Spleen (tissue), 11 donors: ENCODE results near the gene RCAN3. TPM values are rescaled to one million over a fixed set of nuclear protein-coding genes. Genes with fewer than 3 reads are reported as not detected.

Experiments
- DNase-seq: peaks from one replicate; pipeline ENCODE4 v3.0.0-alpha.2; 2020
- H3K27ac ChIP-seq, 8 donors: fragments of 200-600 bp; sonication (generic) in 7 of 8; 1 replicate in 4 of 8; 2 replicates in 4 of 8; pipeline versions ENCODE4 v1.5.0 to v1.8.0; 2016 to 2021; ENCODE audit warnings: inconsistent platforms in 4 of 8, mild to moderate bottlenecking in 4 of 8, moderate library complexity in 1 of 8
- H3K27me3 ChIP-seq, 7 donors: fragments of 200-600 bp; sonication (generic) in 6 of 7; replicated peaks in 1 of 7; 1 replicate in 4 of 7; 2 replicates in 3 of 7; pipeline versions ENCODE4 v1.5.0 to v1.8.0; 2016 to 2021; ENCODE audit warnings: inconsistent platforms in 3 of 7, mild to moderate bottlenecking in 1 of 7
- H3K36me3 ChIP-seq, 6 donors: fragments of 200-600 bp; sonication (generic) in 5 of 6; 1 replicate in 4 of 6; 2 replicates in 2 of 6; pipeline versions ENCODE4 v1.5.0 to v1.8.0; 2016 to 2021; ENCODE audit warnings: inconsistent platforms in 2 of 6
- H3K4me1 ChIP-seq, 6 donors: fragments of 200-600 bp; sonication (generic) in 5 of 6; 1 replicate in 3 of 6; 2 replicates in 3 of 6; pipeline versions ENCODE4 v1.5.0 to v1.8.0; 2016 to 2021; ENCODE audit warnings: inconsistent platforms in 3 of 6
- H3K4me3 ChIP-seq, 8 donors: fragments of 200-600 bp; sonication (generic) in 7 of 8; 1 replicate in 4 of 8; 2 replicates in 4 of 8; pipeline versions ENCODE4 v1.5.0 to v1.8.0; 2016 to 2021; ENCODE audit warnings: inconsistent platforms in 4 of 8, mild to moderate bottlenecking in 4 of 8, moderate library complexity in 2 of 8
- H3K9me3 ChIP-seq, 8 donors: fragments of 200-600 bp; sonication (generic) in 7 of 8; 1 replicate in 4 of 8; 2 replicates in 4 of 8; pipeline versions ENCODE4 v1.5.0 to v1.8.0; 2016 to 2021; ENCODE audit warnings: inconsistent platforms in 4 of 8
- CTCF ChIP-seq, 11 experiments: fragments of 200-600 bp in 7 of 11; fragments of 450-650 bp in 4 of 11; sonication (generic) in 4 of 11; IDR thresholded peaks in 8 of 11; conservative IDR thresholded peaks in 3 of 11; 1 replicate in 7 of 11; 2 replicates in 4 of 11; pipeline versions ENCODE4 v1.4.0 to v1.8.0; 2016 to 2021; ENCODE audit warnings: antibody characterized with exemption in 11 of 11, inconsistent platforms in 4 of 11, mild to moderate bottlenecking in 1 of 11
- POLR2A ChIP-seq, 3 donors: fragments of 450-650 bp; IDR thresholded peaks; one replicate each; pipeline ENCODE4 v1.5.1; 2017; ENCODE audit warnings: antibody characterized with exemption in 3 of 3, mild to moderate bottlenecking in 1 of 3
- POLR2AphosphoS5 ChIP-seq, 3 donors: sonication (generic); formaldehyde crosslinking; IDR thresholded peaks; one replicate each; pipeline ENCODE4 v1.5.1; 2017; ENCODE audit warnings: antibody characterized with exemption in 3 of 3
- WGBS, 5 donors: extraction: QIAGEN DNeasy Blood & Tissue Kit in 3 of 5; methylation state at CpG; one replicate each; pipeline versions ENCODE4 v1.1.5 to v1.1.7; 2013 to 2018; 5-methylcytosine and 5-hydroxymethylcytosine counted together
- intact Hi-C: fragments of 100-400 bp; cut with DNase I; formaldehyde crosslinking; loops from one replicate; pipeline ENCODE4 v1.15.0; 2023; ENCODE audit warnings: low total_unique reads
- polyA plus RNA-seq, 3 donors: library from polyadenylated mRNA; stranded (reverse); fragments of 200-250 nt; gene quantifications; one replicate each; pipeline ENCODE4 v1.2.1, GENCODE V29; 2013
- total RNA-seq, 7 donors: library from RNA; depleted of rRNA in 3 of 7; stranded (reverse); fragments of >200 nt in 3 of 7; fragmentation: NEBNext Ultra II Directional in 4 of 7; extraction: Animal tissue kit (Norgen Biotek cat#: 25700) in 4 of 7; gene quantifications; one replicate each; pipeline versions ENCODE4 v1.1.0 to v1.2.1, GENCODE V29; 2016 to 2021
- donor health status: healthy with polysubstance abuse.
- donor health status: DM: no; HTN: no; CAD: no; lungs with moderate emphysema.
- donor health status: DM: no; HTN: no; CAD: no.
- donor health status: Bipolar disorder and iron deficiency.
- donor health status: healthy.
- donor health status: DM: no; HTN: no; CAD: no.
- donor health status: DM: yes; HTN: yes; CAD: no.

RCAN3 gene
- total and polyA plus RNA-seq, 10 donors: 6.1 to 21.7 (median 16.5) TPM

- Histone ChIP-seq H3K27ac (peak overlapping the region in 4 of 8 donors; percentile 34 to 94 (median 90)), H3K4me3 (no peak overlapping the region), H3K9me3 (no peaks in the 10 kb centered on the region), H3K36me3 (no peaks in the 10 kb centered on the region), H3K27me3 (peaks cover 0 to 52% (median 0%) of the 10 kb centered on the region in 7 donors), H3K4me1 (peaks cover 12 to 46% (median 30%) of the 10 kb centered on the region in 6 donors)
- no peak for DNase-seq
- intact Hi-C loops: no loop called here
- WGBS, 5 donors: 84 to 93% (median 89%) methylated on average over 5 of the region's 5 CpGs
- TF ChIP-seq POLR2A (IDR thresholded peaks at IDR 0.05) (no peak), CTCF (IDR thresholded peaks at IDR 0.05 in 8 of 11, conservative IDR thresholded peaks at IDR 0.05 in 3 of 11) (no peak)
These were observed 2.1 kb upstream of the RCAN3 start for GRCh38 chr1:24500448-24501048.

- Histone ChIP-seq H3K9me3 (no peaks in the 10 kb centered on the region), H3K36me3 (no peaks in the 10 kb centered on the region), H3K4me3 (peak overlapping the region; percentile 57 to 87 (median 64)), H3K27ac (peak overlapping the region; percentile 77 to 95 (median 89)), H3K27me3 (peaks cover 0 to 48% (median 0%) of the 10 kb centered on the region in 7 donors), H3K4me1 (peaks cover 18 to 55% (median 33%) of the 10 kb centered on the region in 6 donors)
- intact Hi-C loops: no loop called here
- TF ChIP-seq POLR2A (IDR thresholded peaks at IDR 0.05): no peak
- DNase-seq: peak; percentile 85
- 43 to 48% (median 47%) methylated on average over 16 of the region's 16 CpGs for WGBS, 5 donors
These were observed 1.1 kb upstream of the RCAN3 start for GRCh38 chr1:24501371-24502064.

GRCh38 chr1:24502065-24502708 is 449 bp upstream of the RCAN3 start:
- Histone ChIP-seq H3K4me1 (peaks cover 18 to 60% (median 34%) of the 10 kb centered on the region in 6 donors), H3K27me3 (peaks cover 0 to 48% (median 0%) of the 10 kb centered on the region in 7 donors), H3K27ac (peak overlapping the region; percentile 77 to 95 (median 89)), H3K9me3 (no peaks in the 10 kb centered on the region), H3K4me3 (peak overlapping the region; percentile 57 to 87 (median 64)), H3K36me3 (no peaks in the 10 kb centered on the region)
- 0 to 2% (median 1%) methylated on average over 34 to 39 of the region's 39 CpGs for WGBS, 5 donors
- intact Hi-C loops: no loop called here
- no peak for TF ChIP-seq POLR2A (IDR thresholded peaks at IDR 0.05)
- peak; percentile 65 to 79 (median 73) for TF ChIP-seq POLR2AphosphoS5 (IDR thresholded peaks at IDR 0.05)
- no peak for TF ChIP-seq CTCF (IDR thresholded peaks at IDR 0.05 in 8 of 11, conservative IDR thresholded peaks at IDR 0.05 in 3 of 11)
- peak; percentile 94 for DNase-seq

- 1 to 6% (median 3%) methylated on average over 32 to 53 of the region's 53 CpGs for WGBS, 5 donors
- Histone ChIP-seq H3K36me3 (no peaks in the 10 kb centered on the region), H3K27ac (peak overlapping the region; percentile 51 to 95 (median 89)), H3K27me3 (peaks cover 0 to 58% (median 0%) of the 10 kb centered on the region in 7 donors), H3K9me3 (no peaks in the 10 kb centered on the region), H3K4me1 (peaks cover 18 to 71% (median 37%) of the 10 kb centered on the region in 6 donors), H3K4me3 (peak overlapping the region; percentile 57 to 87 (median 64))
- intact Hi-C loops: no loop called here
- no peak for TF ChIP-seq POLR2A (IDR thresholded peaks at IDR 0.05)
- peak in 2 of 3 donors; percentile 12 to 60 for TF ChIP-seq POLR2AphosphoS5 (IDR thresholded peaks at IDR 0.05)
- TF ChIP-seq CTCF (IDR thresholded peaks at IDR 0.05 in 8 of 11, conservative IDR thresholded peaks at IDR 0.05 in 3 of 11): no peak
- peak; percentile 83 for DNase-seq
These were observed 569 bp downstream of the RCAN3 start for GRCh38 chr1:24503059-24503751.
